GM21723 (cell line): ENCODE data around the gene SDK2.

Source experiments
- ATAC-seq: cut with Tn5 transposase; IDR thresholded peaks from one replicate; pipeline ENCODE4 v1.9.1; 2021; ENCODE audit warnings: mild to moderate bottlenecking, moderate library complexity; ENCODE audit not compliant: unreplicated experiment

Gene SDK2

DNA sequence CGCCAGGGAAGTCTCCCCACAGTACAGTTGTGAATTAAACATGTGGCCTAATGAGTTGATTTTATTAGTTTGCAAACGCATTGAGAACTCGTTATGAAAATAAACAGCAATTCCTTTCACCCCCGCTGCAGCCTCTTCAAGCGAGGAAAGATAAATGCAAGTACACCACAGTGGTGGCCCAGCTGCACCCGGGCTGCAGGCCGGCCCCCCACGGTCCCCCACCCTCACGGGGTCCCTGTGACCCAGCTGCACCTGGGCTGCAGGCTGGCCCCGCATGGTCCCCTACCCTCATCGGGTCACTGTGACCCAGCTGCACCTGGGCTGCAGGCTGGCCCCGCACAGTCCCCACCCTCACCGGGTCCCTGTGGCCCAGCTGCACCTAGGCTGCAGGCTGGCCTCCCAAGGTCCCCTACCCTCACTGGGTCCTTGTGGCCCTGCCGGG lies 32.2 kb downstream of the SDK2 start:
- ATAC-seq = no peak

DNA sequence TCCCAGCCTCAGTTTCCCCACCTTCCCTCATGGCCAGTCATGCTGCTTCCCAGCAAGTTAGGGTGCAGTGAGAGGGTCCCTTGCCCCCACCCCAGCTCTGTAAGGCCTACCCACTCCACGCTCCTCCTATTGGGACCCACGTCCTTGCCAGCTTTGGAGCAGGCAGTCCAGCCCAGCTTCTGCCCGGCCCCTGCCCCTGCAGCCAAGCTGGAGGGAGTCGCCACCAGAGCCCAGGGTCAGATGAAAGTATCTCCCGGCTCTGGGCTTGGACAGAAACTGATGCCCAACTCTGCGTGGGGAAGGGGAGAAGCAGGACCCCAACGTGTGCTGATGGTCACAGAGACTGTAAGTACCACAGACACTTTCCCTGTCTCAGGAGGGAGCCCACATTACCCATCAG lies 32.6 kb downstream of the SDK2 start:
- ATAC-seq = no peak

DNA sequence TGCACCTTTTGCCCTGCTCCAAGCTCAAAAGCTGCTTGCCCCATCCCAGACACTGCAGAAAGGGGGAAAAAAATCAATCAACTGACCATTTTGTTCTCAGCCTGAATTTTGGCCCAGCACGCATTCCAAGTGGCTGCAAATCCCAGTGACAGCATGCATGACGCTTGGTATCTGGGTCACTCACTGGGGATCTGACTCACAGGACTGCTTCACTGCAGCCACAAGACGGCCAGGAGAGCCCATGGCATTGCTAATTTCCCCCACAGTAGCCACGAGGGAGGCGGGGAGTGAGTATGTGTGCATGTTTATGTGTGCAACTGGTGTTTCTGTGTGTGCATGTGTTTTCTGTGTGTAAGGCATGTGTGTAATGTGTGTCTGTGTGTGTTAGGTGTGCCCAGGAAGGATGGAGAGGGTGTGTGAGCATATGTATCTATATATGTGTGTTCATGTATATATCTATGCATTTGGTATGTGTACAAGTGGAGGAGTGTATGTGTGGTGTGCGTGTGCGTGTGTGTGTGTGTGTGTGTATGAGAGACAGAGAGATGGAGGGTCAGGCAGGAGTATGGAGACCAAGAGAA lies 33.8 kb downstream of the SDK2 start:
- ATAC-seq = no peak

- ATAC-seq = no peak
Observed at GRCh38 chr17:73609758-73610157, 34.5 kb downstream of the SDK2 start.

DNA sequence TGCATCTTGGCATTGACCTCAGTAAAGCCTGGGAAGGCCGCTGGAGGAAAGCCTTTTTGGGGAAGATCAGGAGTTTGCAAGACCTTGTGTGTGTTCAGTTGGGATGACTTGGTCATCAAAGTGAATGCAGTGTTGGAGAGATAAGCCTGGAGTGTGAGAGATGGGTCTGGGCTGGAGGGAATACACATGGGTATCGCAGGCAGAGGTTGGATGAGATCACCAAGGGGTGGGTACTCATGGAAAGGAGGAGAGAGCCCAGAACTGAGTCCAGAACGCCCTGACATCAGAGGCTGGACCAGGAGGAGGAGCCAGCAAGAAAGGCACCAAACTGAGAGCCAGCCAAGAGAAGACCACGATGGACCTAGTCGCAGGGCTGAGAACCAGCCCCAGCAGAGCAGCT lies 35.2 kb downstream of the SDK2 start:
- no peak for ATAC-seq

GRCh38 chr17:73605444-73605843 lies 38.8 kb downstream of the SDK2 start:
- no peak for ATAC-seq

DNA sequence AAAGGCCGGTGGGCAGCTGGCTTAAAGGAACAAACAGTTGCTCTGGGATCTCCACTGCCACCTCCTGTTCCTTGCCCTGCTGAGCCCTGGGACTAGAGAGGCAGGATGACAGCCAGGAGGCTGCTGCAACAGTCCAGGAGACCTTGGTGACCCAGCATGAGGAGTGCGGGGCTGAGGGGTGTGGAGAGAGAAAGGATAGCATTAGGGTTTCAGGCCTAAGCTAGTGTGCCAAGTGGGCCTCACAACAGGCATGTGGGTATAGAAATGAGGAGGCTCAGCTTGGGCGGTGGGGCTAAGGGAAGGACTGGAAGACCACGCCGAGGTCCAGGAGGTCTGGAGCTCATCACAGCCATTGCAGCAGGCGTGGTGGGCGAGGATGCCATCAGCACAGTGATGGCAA lies 39.8 kb downstream of the SDK2 start:
- no peak for ATAC-seq

DNA sequence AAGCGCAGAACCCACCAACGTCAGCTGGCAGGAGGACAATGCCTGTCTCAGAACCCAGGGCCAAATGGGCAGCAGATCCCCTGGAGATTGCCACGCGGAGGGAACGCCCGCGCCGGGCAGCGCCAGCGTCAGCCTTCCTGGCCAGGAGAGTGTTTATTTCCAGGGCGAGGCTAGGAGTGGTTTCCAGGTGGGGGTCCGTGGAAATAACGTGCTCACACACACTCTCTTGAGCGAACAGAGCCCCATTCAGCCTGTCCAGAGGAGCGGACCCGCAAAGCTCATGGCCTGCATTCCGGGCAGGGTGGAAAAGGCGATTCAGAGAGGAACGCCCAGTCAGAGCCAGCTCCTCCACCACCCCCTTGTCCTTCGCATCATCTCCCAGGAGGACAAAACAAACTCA lies 40.3 kb downstream of the SDK2 start:
- ATAC-seq = no peak

DNA sequence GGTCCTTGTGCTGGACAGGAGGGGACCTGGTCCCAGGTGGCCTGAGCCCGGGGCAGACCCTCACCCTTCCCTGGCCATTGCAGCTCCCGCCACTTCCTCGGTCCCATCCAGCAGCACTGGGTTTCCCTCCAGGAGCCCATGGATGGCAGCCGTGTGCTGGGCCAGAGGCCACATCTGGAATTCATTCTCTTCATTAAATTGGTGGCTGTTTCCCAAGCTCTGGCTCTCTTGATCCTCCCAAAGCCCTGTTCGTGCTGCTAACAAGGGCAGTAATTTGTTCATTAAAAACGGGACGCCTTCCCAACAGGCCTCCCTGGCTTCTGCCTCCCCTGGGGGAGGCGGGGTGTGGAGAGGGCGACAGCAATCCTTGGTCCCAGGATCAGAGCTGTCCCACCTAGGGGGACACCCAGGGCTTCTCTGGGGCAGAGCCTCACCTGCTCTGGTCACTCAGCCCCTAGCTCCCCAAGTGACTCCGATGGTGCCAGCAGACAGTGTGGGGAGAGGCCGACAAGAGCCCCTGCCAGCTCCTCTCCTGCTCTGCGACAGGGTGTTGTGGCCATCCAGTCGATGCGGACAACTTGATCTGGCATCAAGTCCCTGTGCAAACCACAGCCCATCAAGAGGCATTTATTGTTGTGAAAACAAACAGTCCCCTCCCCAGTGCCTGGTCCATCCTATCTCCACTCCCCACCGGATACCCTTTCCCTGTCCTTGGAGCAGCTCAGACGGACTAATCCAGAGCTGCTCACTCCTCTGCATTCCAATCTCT lies 44.0 kb downstream of the SDK2 start:
- ATAC-seq = no peak

- no peak for ATAC-seq
Observed at GRCh38 chr17:73599599-73599998, 44.6 kb downstream of the SDK2 start.

- ATAC-seq = no peak
Observed at GRCh38 chr17:73598212-73598611, 46.0 kb downstream of the SDK2 start.

GRCh38 chr17:73595931-73596330 lies 48.3 kb downstream of the SDK2 start:
- no peak for ATAC-seq

- ATAC-seq = no peak
Observed at GRCh38 chr17:73595479-73595878, 48.8 kb downstream of the SDK2 start.

GRCh38 chr17:73595068-73595467 lies 49.2 kb downstream of the SDK2 start:
- ATAC-seq = no peak

DNA sequence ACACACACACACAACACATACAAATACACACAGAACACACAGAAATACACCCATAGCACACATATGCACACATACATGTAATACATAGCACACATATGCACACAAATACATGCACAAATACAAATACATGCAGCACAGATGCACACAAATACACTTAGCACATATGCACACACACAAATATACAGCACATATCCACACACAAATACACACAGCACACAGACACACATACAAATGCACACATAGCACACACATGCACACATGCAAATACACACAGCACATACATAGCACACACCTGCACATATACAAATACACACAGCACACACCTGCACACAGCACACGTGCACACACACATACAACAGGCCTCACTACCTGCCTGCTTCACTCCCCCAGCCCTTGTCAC lies 49.6 kb downstream of the SDK2 start:
- no peak for ATAC-seq

DNA sequence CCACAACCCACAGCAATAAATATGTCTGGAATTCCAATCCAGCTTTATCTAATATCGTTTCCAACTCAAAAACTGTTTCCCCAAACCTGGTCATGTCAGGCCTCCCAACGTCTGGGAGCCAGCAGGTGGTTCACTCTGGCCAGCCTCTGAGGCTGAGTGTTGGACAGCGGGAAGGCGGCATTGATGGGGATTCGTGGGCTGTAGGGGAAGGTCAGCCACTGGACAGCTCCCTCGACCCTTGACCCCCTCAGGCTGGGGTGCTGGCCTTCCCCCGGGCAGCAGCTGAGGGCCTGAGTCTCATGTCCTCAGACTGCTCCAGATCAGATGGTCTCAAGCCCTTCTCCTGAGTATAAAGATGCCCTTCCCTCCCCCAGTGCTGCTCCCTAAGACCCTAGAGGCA lies 50.2 kb downstream of the SDK2 start:
- no peak for ATAC-seq

DNA sequence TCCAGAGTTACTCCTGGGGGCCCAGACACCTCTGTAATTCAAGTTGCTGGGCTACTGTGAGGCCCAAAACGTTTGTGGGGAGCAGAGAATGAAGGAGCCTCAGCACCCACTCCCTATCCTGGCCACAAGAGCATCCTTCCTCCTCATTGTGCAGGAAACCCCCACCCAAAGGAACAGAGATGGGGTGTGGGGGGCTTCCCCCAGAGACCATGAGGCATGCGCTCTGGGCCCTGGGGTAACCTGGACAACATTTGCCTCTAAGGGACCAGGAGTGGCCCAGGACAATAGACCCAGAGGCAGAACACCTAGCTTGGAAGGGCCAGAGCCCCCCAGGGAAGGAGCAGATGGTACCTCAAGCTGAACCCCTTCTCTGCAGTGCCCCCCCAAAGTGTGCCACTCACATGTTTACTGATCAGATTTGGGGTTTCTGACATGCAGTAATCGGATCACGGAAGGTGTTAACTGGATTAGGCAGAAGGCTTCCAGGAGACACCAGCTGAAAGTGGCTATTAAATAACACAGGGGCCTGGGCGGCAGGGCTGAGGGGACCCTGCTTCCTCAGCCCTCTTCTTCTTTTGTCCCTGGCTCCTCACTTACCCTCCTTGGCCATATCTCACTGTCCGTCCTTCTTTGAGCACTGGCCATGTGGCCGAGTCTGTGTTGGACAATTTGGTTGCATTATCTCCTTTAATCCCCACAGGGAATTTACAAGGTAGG lies 50.8 kb downstream of the SDK2 start:
- no peak for ATAC-seq

DNA sequence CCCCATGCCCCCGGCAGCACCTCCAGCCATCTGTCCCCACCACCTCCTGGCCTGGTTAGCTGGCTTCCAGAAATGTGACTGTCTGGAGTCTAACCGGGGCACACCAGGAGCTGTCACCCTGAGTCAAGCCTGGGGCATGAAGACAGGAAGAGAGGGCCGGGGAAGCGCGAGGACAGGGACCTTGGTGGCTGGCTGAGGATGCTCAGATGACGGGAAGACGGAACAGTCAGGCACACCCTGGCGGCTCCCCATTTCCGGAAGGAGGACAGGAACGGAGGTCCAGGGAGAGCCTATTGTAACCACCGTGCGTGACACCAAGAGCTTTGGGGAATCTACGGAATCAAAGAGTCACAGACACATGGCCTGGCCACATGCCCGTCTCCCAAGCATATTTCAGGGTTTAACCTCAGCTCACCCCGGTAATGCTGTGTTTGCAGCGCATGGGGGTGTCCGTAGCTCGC lies 51.7 kb downstream of the SDK2 start:
- no peak for ATAC-seq

DNA sequence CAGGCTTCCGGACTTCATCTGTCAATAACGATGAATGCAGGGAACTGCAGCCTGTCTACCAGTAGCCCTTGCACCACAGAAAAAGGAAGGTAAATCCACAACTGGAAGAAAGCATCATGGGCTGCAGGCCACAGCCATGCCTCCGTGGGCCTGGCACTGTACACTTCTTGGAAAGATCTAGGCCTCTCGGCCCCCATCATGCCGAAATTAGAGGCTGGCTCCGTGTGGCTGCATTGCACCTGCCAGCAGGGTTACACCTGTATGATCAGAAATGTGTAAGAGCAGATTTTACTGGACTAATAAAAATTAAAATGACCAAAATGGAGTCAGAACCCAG lies 52.2 kb downstream of the SDK2 start:
- ATAC-seq = no peak

GRCh38 chr17:73591296-73592078 lies 52.8 kb downstream of the SDK2 start:
- ATAC-seq = peak; percentile 85

GRCh38 chr17:73589363-73589980 lies 54.8 kb downstream of the SDK2 start:
- ATAC-seq = no peak
